T-helper 1 cell treated with Interleukin-12 subunit alpha and Interleukin-12 subunit beta and Interleukin-4 antibody, amounts not matched to agents 30 μg/mL and 1 μg/mL, for 36 hours (primary cell): ENCODE results near the gene ORAI1.
"Not testable (repeated sequence)": the region's sequence is repeated elsewhere in the genome, so short reads cannot be mapped to it uniquely, and the experiment has no call there.

Experiments used
- H3K27ac Mint-ChIP-seq: one replicate; pipeline ENCODE4 v1.8.0; 2021; ENCODE audit warnings: mild to moderate bottlenecking, mixed read lengths
- H3K27me3 Mint-ChIP-seq: one replicate; pipeline ENCODE4 v1.8.0; 2021; ENCODE audit warnings: low read depth, mixed read lengths
- H3K36me3 Mint-ChIP-seq: one replicate; pipeline ENCODE4 v1.8.0; 2021; ENCODE audit warnings: low read depth, mixed read lengths
- H3K4me1 Mint-ChIP-seq: one replicate; pipeline ENCODE4 v1.8.0; 2021; ENCODE audit warnings: low read depth, mixed read lengths
- H3K4me3 Mint-ChIP-seq: one replicate; pipeline ENCODE4 v1.8.0; 2021; ENCODE audit warnings: mild to moderate bottlenecking, moderate library complexity, mixed read lengths
- H3K9me3 Mint-ChIP-seq: one replicate; pipeline ENCODE4 v1.8.0; 2021; ENCODE audit warnings: mixed read lengths

Gene ORAI1

DNA sequence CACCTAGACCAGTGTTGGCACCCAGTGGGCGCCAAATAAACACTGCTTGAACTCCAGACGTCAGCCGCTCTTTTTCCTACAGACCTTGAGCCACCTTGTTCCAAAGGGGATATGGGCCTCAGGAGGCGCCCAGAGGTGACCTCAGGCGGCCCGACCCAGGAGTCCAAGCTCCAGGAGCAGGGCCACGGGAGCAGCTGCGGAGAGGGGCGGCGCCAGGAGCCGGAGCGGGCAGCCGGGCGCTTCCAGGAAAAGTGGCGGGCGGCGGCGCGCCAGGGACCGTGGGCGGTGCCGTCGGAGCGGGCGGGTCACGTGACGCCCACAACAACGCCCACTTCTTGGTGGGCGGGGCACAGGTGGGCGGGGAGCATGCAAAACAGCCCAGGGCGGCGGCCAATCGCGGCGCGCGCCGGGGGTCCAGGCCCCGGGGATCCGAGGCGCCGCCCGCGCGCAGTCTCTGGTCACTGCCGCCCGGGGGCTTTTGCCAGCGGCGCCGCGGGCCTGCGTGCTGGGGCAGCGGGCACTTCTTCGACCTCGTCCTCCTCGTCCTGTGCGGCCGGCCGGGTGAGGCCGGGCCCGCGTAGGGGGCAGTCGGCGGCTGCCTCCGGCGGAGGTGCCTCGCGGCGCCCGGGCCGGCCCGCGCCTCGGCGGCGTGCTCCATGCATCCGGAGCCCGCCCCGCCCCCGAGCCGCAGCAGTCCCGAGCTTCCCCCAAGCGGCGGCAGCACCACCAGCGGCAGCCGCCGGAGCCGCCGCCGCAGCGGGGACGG is at the start of gene ORAI1:
TSS of gene ORAI1 (plus strand) at position 444 of the 766 bp plus-strand sequence.
- Mint-ChIP-seq H3K27ac (peak within 1 kb of the TSS; percentile 95), H3K9me3 (no peaks in the 10 kb centered on the region), H3K4me3 (peak within 1 kb of the TSS; percentile 96), H3K36me3 (peaks cover 22% of the 10 kb centered on the region), H3K4me1 (peaks cover 39% of the 10 kb centered on the region), H3K27me3 (no peaks in the 10 kb centered on the region)

DNA sequence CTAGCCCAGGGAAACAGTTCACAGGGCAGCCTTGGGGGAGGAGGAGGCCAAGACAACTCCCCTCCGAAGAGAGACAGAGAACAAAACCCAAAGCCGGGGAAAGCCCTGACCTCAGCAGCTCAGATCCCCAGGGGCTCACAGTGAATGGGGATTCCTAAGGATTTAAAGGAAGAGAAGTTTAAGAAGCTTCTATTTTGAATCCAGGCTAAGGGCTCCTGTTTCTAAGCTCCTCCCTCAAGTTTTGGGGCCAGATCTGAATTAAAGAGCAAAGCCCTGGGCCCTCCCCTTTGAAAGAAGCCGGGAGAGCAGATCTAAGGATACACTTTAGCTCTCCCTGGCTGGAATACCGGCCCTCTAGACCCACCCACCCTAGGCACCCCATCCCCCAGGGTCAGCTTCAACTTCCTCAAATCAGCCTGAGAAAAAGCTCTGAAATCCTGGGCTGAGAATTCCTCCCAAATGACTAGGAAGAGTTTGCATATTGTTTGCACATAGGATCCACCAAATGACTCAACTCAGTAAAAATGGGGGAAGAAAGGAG is 49.4 kb upstream of the ORAI1 start:
- H3K4me3 Mint-ChIP-seq: peak overlapping the region; percentile 61
- H3K9me3 Mint-ChIP-seq: no peaks in the 10 kb centered on the region
- H3K4me1 Mint-ChIP-seq: peaks cover 21% of the 10 kb centered on the region
- peak overlapping the region; percentile 55 for H3K27ac Mint-ChIP-seq
- H3K27me3 Mint-ChIP-seq: no peaks in the 10 kb centered on the region
- H3K36me3 Mint-ChIP-seq: peaks cover 20% of the 10 kb centered on the region

DNA sequence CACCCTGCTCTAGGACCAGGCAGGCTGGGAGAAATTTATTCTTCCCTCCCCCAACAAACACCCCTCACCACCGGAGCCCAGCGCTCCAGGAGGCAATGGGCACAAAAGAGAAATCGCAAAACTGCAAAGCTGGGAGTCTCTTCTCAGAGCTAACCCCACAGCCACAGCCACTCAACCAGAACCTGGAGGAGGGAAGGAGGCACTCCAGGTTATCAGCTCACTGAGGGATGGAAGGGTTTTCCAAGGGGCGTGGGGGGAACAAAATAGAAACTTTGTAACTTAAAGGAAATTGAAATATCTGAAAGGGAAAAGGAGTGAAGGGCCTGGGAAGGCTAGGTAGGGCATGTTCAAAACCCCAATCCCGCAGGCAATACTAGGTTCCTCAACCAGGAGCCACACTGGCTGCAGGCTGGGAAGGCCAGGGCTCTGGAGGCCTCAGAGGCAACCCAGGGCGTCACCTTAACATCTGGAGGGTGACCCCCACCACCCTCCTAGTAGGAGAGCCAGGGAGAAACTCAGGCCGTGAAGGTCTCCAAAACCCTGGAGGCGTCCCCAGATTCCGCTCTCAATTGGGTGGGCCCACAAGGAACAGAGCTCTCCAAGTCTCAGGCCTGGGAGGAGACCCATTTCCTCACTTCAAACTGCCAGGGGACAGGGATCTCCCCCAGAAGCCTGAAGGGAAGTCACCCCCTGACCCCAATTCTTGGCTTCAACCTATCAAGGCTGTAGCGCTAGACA is 48.7 kb upstream of the ORAI1 start:
- Mint-ChIP-seq H3K9me3 (no peaks in the 10 kb centered on the region), H3K27me3 (no peaks in the 10 kb centered on the region), H3K36me3 (peaks cover 17% of the 10 kb centered on the region), H3K4me3 (peak overlapping the region; percentile 61), H3K4me1 (peaks cover 27% of the 10 kb centered on the region), H3K27ac (peak overlapping the region; percentile 55)

DNA sequence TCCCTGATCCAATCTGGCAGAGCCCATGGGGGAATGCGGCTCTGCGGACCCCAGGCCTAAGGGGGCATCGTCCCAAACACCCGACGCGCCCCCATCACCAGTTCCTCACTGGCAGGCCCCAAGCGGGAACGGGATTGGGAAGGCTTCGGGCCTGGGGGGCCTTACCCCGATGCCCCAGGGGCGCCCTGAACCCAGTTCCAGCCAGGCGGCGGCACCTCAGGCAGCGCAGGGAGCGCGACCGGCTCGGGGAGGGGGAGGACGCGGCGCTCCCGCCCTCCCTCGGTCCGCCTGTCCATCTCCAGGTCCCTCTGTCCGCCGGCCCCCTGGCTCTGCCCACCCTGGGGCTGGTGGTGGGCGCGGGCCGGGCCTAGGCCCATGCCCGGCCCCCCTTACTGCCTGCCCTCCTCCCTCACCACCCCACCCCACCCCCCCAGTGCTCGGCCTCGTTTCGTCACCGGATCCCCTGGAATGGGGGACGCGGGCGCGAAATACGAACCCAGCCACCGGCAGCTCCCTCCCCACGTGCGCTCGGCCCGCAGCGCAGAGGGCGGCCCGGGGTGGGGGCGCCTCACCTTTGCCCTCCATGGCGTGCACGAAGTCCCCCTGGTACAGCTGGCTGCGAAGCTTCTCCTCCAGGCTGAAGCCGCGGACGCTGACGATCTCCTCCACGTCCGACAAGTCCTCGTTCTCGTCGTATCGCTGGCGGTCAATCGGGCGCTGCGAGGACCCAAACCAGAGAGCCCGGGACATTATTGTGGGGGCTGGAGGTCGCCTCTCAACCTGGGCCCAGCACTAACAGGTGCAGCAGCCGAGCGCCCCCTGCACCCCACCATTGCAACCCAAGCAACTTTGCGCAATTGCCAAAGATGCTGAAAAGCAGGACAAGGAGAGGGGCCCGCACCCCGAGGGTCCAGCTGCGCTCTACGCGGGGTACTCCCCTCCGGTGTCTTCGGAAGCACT is 47.8 kb upstream of the ORAI1 start:
- Mint-ChIP-seq H3K27ac (peak overlapping the region; percentile 62), H3K4me1 (peaks cover 28% of the 10 kb centered on the region), H3K36me3 (peaks cover 17% of the 10 kb centered on the region), H3K9me3 (no peaks in the 10 kb centered on the region), H3K4me3 (peak overlapping the region; percentile 77), H3K27me3 (no peaks in the 10 kb centered on the region)

DNA sequence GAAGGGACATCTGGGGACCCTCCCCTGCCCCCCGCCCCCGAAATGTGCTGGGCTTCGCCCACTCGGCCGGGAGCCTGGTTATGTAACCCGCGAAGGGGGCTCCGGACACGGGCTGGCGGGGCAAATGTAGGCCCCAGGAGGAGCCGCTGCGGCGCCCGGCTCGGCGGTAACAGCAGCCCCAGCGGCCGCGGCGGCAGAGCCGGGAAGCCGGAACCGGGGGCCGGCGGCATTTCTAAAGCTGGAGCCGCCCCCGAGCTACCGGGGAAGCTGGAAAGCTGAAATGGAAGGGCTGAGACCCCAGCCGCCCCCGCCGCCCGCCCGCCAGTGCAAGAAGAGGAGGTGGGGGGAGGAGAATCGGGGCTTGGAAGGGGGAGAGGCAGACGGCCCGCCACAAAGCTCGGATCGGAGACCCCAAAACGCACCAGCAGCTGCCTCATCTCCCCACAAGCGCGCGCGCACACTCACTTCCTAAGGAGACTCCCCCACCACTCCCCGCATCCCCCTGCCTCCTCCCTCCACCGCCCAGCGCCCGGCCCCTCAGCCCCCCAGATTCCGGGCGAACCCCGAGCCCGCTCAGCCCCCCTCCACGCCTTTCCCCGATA is 47.0 kb upstream of the ORAI1 start:
- no peaks in the 10 kb centered on the region for H3K9me3 Mint-ChIP-seq
- H3K4me1 Mint-ChIP-seq: peaks cover 29% of the 10 kb centered on the region
- H3K27ac Mint-ChIP-seq: peak overlapping the region; percentile 98
- H3K4me3 Mint-ChIP-seq: peak overlapping the region; percentile 91
- peaks cover 12% of the 10 kb centered on the region for H3K36me3 Mint-ChIP-seq
- no peaks in the 10 kb centered on the region for H3K27me3 Mint-ChIP-seq

DNA sequence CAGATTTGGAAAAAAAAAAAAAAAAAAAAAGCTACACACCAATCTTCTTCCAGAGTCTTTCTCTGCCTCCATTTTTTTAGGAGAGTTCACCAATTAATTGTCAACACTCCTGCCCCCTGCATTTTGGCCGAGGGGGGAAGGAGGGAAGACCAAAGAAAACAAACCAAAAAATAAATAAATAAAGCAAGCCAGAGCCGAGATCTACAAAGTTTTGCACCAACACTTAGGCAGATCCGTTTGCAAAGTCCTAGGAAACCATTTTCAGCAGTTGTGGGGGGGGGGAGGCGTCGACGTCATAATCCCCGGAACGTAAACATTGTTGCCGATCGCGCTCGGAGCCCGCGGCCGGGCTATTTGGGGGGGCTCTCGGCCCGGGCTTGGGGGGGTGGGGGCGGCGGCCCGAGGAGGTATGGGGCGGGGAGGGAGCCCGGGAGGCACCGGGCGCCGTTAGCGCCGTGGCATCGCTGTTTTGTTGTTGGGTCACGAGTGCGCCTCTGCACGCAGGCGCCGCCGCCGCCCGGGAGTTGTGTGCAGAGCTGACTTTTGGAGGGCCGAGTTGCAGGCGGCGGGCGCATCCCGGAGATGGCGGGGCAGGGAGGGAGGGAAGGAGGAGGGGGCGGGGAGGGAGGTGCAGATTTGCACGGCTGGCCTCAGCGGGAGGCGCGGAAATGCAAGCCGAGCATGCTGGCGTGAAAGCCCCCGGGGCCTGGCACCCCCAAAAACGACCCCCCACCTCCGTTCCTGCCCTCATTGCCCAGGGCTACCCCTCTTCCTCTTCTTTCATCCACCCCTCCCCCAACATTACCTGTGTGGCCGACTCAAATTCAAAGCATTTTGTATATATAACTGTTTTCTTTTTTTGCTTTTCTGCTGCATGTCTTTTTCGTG is 46.1 kb upstream of the ORAI1 start:
- H3K27me3 Mint-ChIP-seq: no peaks in the 10 kb centered on the region
- H3K4me1 Mint-ChIP-seq: peaks cover 29% of the 10 kb centered on the region
- H3K4me3 Mint-ChIP-seq: peak overlapping the region; percentile 91
- no peaks in the 10 kb centered on the region for H3K9me3 Mint-ChIP-seq
- H3K36me3 Mint-ChIP-seq: peaks cover 6% of the 10 kb centered on the region
- H3K27ac Mint-ChIP-seq: peak overlapping the region; percentile 98

DNA sequence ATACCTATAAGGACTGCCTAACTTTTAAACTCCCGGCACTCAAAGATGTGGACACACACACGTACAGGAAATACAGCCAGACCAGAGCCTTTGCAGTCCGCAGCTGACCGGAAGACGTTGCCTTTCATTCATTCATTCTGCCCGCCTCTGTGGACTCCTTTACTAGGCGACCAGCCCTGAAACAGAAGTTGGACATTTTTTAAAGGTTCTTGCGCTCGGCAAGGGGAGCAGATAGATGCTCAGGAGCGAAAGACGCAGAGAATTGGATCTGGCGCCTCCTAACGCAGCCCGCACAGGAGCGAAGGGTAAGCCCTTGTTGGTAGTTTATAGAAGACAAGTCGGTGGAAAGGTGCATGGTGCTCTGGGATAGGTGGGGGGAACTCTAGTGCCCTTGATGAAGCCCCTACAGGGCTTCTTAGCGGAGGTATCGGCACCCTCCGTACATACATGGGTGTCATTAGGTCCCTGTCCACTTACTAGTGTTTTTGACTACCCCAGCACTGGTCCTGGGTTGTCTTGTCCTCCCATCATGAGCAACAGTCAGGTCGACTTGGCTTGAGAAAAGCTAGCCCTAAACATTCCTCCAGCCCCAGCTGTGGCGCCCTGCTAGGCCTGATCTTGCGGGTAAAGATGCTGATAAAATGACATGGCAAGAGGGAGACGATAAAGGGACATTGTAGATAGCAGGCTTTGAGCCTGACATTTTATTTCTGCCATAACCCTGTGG is 45.2 kb upstream of the ORAI1 start, which contains the start of gene KDM2B:
TSS of gene KDM2B (minus strand) at position 65 of the 727 bp plus-strand sequence. CDS start 112 bp downstream, outside the sequence.
- peak within 1 kb of the TSS; percentile 91 for H3K4me3 Mint-ChIP-seq
- H3K4me1 Mint-ChIP-seq: peaks cover 27% of the 10 kb centered on the region
- peak within 1 kb of the TSS; percentile 98 for H3K27ac Mint-ChIP-seq
- H3K36me3 Mint-ChIP-seq: no peaks in the 10 kb centered on the region
- H3K9me3 Mint-ChIP-seq: no peaks in the 10 kb centered on the region
- H3K27me3 Mint-ChIP-seq: no peaks in the 10 kb centered on the region

DNA sequence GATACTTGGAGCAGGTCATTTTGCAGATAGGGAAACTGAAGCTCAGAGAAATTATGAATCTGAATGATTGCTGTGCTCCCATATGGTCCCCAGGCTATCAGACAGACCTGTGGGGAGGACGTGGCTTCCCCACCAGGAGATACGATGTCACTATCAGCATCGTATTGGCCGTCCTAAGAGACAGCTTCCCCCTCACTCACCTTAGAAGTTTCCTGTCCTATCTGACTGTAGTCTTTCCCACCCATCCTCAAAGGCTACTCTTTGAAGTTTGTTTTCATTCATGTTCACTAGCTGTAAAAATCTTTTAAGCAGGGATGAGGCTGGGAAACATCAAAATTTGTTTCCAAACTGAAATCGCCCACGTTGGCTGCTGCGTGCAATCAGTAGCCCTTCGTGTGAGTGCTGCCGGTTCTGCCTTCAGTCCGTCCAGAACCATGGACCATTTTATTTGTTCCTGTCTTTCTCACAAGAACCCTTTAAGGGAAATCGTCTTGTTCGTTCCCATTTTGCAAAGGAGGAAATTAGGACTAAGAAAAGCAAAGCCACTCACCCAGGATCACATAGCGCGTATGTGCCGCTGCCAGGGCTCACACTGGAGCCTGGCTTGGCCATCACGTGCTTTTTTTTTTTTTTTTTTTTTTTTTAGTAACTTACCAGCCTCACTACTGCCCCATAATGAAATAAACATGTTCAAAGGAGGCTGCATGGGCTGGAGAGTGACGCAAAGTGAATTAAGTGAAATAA is 44.5 kb upstream of the ORAI1 start:
- no peaks in the 10 kb centered on the region for H3K36me3 Mint-ChIP-seq
- no peaks in the 10 kb centered on the region for H3K9me3 Mint-ChIP-seq
- peak overlapping the region; percentile 91 for H3K4me3 Mint-ChIP-seq
- no peaks in the 10 kb centered on the region for H3K27me3 Mint-ChIP-seq
- H3K4me1 Mint-ChIP-seq: peaks cover 25% of the 10 kb centered on the region
- peak overlapping the region; percentile 94 for H3K27ac Mint-ChIP-seq

DNA sequence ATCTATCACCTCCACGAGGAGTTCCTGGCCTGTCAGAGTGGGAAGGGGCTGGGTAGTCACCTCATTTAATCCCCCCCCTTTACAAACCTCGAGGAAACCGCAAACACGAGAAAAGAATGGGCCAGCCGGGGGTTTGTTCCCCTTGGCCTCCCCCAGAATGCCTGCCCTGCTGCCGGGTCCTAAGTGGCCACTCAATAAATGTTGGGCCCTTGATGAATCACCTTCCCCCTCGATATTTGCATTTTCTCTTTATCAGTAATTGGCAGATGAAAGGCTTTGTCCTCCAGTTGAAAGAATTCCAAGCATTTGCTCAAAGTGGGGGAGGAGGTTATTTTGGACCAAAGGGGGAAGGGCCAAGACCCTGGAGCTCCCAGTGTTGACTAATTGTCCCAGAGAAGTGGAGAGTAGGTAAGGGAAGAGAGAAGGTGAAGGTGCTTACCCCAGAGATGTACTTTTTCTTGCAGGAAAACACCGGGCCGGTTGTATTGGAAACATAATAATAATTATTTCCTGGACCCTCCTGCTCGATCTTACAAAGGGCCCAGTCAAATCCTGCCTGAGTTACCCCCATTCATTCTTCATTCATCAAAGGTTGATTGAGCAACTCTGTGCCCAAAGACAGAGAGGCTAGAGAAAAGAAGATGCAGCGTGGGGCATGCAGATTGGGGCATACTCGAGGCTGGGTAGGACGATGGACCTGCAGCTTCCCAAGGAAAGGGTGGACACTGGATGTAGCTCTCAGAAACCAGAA is 43.6 kb upstream of the ORAI1 start:
- H3K4me1 Mint-ChIP-seq: peaks cover 27% of the 10 kb centered on the region
- H3K4me3 Mint-ChIP-seq: peak overlapping the region; percentile 27
- H3K9me3 Mint-ChIP-seq: no peaks in the 10 kb centered on the region
- no peaks in the 10 kb centered on the region for H3K36me3 Mint-ChIP-seq
- no peak overlapping the region for H3K27ac Mint-ChIP-seq
- no peaks in the 10 kb centered on the region for H3K27me3 Mint-ChIP-seq

DNA sequence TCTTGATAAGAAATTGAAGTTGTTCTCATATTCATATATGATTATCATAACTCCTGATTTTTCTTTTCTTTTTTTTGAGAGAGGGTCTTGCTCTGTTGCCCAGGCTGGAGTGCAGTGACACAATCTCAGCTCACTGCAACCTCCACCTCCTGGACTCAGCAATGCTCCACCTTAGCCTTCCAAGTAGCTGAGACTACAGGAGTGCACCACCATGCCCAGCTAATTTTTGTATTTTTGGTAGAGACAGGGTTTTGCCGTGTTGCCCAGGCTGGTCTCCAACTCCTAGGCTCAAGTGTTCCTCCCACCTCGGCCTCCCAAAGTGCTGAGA is 43.0 kb upstream of the ORAI1 start:
- H3K4me1 Mint-ChIP-seq: peaks cover 27% of the 10 kb centered on the region
- not testable (repeated sequence) for H3K27me3 Mint-ChIP-seq, H3K9me3 Mint-ChIP-seq, H3K36me3 Mint-ChIP-seq, H3K27ac Mint-ChIP-seq, H3K4me3 Mint-ChIP-seq

DNA sequence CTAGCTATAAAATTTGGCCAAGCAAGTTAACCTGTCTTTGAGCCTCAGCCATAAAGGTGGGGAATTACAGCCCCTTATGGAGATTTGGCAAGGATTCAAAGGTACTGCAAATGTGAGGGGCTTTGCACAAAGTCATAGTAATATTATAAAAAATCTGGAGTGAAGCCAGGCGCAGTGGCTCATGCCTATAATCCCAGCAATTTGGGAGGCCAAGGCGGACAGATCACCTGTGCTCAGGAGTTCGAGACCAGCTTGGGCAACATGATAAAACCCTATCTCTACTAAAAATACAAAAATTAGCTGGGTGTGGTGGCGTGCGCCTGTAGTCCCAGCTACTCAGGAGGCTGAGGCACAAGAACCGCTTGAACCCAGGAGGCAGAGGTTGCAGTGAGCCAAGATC is 41.4 kb upstream of the ORAI1 start:
- peaks cover 30% of the 10 kb centered on the region for H3K4me1 Mint-ChIP-seq
- not testable (repeated sequence) for H3K36me3 Mint-ChIP-seq, H3K4me3 Mint-ChIP-seq, H3K27me3 Mint-ChIP-seq, H3K9me3 Mint-ChIP-seq, H3K27ac Mint-ChIP-seq
